Hematopoietic multipotent progenitor cell treated with erythropoietin and hydrocortisone succinate and interleukin-3 and kit ligand, for 8 days (in vitro differentiated cells): ENCODE measurements around the gene KLHL9.
A peak's percentile ranks its signal among the peaks of the same experiment; 100 is the strongest.

Experiments
- DNase-seq: peaks from one replicate; pipeline ENCODE4 v3.0.0-alpha.2; 2015

Gene KLHL9

GRCh38 chr9:21317956-21318923 is 17.0 kb downstream of the KLHL9 start:
- DNase-seq, result peak; percentile 55

GRCh38 chr9:21316860-21317259 is 18.3 kb downstream of the KLHL9 start:
- DNase-seq, result no peak

GRCh38 chr9:21316032-21316842 is 19.0 kb downstream of the KLHL9 start:
- DNase-seq, result no peak

- DNase-seq, result no peak
Measured at GRCh38 chr9:21314152-21314551, 21.1 kb downstream of the KLHL9 start.

DNA sequence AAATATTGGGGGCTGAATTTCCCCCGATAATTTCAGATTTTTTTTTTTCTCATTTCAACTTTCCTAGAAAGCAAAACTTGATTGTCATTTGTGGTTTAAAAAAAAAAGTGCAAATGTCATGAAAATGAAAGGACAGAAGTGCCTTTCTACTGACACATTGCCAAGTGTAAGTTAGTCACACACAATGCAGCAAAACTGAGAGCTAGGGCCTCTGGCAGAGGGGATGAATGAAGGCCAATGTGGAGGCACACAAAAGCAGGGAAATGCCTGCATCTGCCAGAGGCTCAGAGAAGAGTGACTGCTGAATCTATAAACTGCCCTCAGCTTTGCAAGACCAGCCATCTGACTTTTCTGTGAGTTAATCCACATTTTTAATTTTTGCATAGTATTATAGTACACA is 23.3 kb downstream of the KLHL9 start:
- DNase-seq, result no peak

DNA sequence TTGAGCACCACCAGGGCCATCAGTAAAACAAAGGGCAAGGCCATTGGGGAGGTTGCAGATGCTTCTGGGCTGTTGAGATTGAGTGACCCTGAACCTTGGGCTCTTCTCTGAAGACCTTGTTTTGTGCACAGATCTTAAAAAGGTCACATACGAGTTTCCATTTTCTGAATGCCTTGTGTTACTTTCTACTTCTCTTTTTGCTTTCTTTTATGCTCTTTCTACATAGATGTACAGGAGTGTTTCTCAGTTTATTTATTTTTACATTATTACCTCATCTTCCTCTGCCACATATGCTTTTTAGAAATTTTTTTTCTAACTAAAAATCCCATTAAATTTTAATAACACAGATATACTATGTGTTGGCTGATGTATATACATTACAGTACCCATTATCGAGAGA is 30.0 kb downstream of the KLHL9 start, which contains the start of gene IFNA5:
Gene IFNA5 (minus strand): TSS at position 101 of the 400 bp plus-strand sequence. CDS start 57 bp downstream, at position 44.
- no peak for DNase-seq

DNA sequence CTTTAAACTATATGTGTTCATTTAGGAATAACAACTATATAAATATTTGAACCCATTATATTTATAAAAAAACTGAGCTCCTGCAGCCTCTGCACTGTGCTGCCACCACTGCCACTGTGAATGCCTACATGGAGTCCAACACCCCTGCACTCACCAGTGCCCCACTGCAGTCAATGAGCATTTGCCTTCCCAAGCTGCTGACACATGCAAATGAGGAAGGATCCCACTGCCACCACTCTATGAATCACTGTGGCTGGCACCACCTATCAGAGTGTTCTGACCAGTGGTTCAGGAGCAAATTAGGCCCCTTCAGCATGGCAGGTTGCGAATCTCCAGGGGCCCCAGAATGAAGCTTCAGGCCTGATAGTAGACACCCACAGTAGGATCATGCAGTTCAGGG is 39.2 kb downstream of the KLHL9 start:
- DNase-seq, result no peak

DNA sequence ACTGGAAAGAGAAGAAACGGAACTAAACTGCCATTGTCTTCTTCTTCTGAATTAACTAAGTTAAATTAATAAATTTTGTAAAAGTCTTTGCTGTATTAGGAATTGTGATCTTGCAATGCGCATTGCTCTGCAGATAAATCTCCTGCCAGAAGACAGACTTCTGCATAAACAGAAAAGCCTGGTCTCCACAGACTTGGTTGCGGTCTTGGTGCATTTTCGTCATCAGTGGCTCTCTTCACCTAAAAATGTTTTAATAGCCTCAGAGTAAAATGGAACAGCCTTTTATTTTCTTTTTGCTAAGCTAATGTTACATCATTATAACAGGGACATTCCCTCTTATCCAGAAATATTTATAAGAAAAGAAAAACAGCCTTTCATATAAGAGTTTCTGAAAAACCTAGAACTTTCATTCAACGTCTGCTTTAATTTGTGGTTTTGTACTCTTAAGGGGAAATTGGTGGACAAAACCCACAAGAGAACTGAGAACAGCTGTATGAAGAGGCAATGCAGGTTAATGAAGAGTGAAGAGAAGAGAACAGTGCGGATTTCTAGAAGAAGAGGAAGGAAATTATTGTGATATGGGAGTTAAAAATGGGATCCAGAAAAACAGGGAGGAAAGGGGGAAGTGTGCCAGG is 40.2 kb downstream of the KLHL9 start:
- no peak for DNase-seq

GRCh38 chr9:21294364-21294774 is 40.8 kb downstream of the KLHL9 start:
- DNase-seq, result no peak

DNA sequence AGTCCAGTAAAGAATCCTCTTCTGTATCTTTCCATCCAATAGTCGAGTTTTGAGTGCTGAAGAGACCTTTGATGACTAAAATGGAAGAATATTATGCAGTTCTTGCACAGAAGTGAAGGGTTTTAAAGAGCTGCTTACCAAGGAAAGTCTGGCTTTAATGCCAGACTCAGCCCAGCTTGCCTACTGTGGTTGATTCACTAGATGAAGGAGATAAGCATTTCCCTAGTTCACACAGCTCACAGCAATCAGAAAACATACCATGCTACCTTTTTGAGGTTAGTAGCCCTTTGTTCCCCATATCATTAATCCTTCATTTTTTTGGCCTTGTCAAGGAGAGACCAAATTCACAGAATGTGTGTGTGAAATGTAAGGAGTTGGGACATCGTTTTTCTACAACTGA is 45.4 kb downstream of the KLHL9 start:
- DNase-seq, result no peak

DNA sequence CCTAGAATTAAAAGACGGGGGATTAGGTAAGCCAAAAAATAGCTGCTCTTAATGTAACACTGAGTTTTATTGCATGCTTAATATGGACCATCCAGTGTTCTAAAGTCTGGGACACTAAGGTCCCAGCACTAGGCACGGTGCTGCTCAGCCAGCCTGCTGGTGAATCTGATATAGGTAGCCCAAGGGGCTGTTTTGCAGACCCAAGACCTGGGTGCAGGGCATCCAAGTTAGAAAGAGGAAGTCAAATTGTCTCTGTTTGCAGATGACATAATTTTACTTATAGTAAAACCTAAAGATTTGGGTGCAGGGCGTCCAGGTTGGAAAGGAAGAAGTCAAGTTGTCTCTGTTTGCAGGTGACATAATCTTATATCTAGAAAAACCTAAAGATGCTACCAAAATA is 47.9 kb downstream of the KLHL9 start:
- no peak for DNase-seq

- no peak for DNase-seq
Measured at GRCh38 chr9:21286659-21287058, 48.5 kb downstream of the KLHL9 start.

DNA sequence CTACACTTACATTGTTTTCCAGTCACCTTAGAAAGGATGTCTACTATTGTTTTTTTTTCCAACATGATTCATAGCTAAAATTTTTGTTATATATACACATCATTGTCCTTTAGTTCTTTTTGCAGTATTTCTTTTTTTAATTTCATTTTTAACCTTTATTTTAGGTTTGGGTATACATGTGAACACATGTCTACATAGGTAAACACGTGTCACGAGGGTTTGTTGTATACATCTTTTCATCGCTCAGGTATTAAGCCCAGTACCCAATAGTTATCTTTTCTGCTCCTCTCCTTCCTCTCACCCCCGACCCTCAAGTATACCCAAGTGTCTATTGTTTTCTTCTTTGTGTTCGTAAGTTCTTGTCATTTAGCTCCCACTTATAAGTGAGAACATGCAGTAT is 49.1 kb downstream of the KLHL9 start:
- DNase-seq, result no peak

- no peak for DNase-seq
Measured at GRCh38 chr9:21281275-21281674, 53.9 kb downstream of the KLHL9 start.
